Measurements from ENCODE around the gene ARHGEF17. TPM values are rescaled to one million over a fixed set of nuclear protein-coding genes. Genes with fewer than 3 reads are reported as not detected.

ARHGEF17 gene
- total and polyA plus RNA-seq, 2 of the 8 experiments (the other 6 are each of a cell fraction or from before 2014, with no cell fraction given), result 11.3 to 14.6 TPM

DNA sequence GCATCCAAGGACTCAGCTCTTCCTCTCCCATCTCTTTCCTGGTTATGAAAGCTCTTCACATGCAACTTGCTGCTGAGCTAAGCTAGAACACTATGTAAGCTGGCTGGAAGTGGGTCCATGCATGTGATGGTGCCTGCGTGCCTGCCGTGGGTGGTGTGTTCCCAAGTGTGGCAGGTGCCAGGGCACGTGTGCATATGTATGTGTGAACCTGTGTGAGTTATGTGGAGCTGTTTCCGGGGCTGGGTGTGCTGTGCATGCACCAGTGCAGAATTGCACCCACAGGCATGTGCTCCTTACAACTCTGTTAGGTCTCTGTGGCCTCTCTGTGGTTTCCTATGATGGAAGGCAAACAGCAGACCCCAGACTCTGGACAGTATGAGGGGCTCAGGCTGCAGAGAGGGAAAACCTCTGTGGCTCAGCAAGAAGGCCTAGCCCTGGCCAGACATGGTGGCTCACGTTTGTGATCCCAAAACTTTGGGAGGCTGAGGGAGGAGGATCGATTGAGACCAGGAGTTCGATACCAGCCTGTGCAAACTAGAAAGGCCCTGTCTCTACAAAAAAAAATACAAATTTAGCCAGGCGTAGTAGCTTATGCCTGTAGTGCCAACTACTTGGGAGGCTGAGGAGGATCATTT is 40.1 kb upstream of the ARHGEF17 start:
- no peaks in the 10 kb centered on the region for H3K36me3 ChIP-seq (ENCODE audit: control insufficient read depth in 2 of 4, insufficient read depth in 4 of 4, low read length in 3 of 4)
- H2BK20ac ChIP-seq (ENCODE audit: low read length), result 0 out of 2 replicates have a peak overlapping the region, but pooled peaks have one; percentile 43
- no peak overlapping the region for H3K9ac ChIP-seq (replicated peaks in 1 of 4; ENCODE audit: extremely low read depth in 1 of 4, low read depth in 3 of 4, low read length in 3 of 4)
- H2BK15ac ChIP-seq (ENCODE audit: low read length), result no peak overlapping the region
- no peak overlapping the region for H3K14ac ChIP-seq (ENCODE audit: insufficient read length)
- ChIA-PET POLR2A (ENCODE audit: partially characterized antibody) (interaction anchor here (0.6 kb wide), 1 partner anchor 388 kb away, joined by 3 read pairs; no protein-coding TSS in a partner anchor), CTCF (ENCODE audit: partially characterized antibody) (interaction anchor here (0.6 to 16.5 kb wide), 16 partner anchors 10 to 739 kb away, joined by 3 to 173 read pairs (median 4); no protein-coding TSS in a partner anchor)
- H4K20me1 ChIP-seq (replicated peaks in 1 of 2; ENCODE audit: control insufficient read depth in 1 of 2, insufficient read depth in 2 of 2, low read length in 2 of 2), result peaks cover 0 to 1% of the 10 kb centered on the region in 2 experiments
- H2BK5ac ChIP-seq (ENCODE audit: low read depth, low read length), result no peak overlapping the region
- H4K5ac ChIP-seq (ENCODE audit: insufficient read length, low read depth, low read length), result no peak overlapping the region
- no peak overlapping the region for H3K4me2 ChIP-seq (ENCODE audit: insufficient read depth in 1 of 2, low read depth in 2 of 2, low read length in 2 of 2)
- peaks cover 0 to 16% (median 11%) of the 10 kb centered on the region in 4 experiments; a peak in 6 of 7 replicates for H3K4me1 ChIP-seq (replicated peaks in 1 of 4; ENCODE audit: control insufficient read depth in 3 of 4, insufficient read depth in 4 of 4, low read length in 3 of 4)
- H3K18ac ChIP-seq (ENCODE audit: extremely low read depth, low read length), result no peak overlapping the region
- no peaks in the 10 kb centered on the region for H3K79me2 ChIP-seq (ENCODE audit: control insufficient read depth in 1 of 2, insufficient read depth in 2 of 2, low read length in 2 of 2)
- H2BK120ac ChIP-seq (replicated peaks; ENCODE audit: low read depth, low read length), result no peak overlapping the region
- no peak overlapping the region for H3K23ac ChIP-seq (ENCODE audit: insufficient read length)
- DNase-seq (ENCODE audit: low read depth in 1 of 2, low spot score in 2 of 2), result no peak
- H3K4me3 ChIP-seq (ENCODE audit: extremely low read depth in 1 of 4, insufficient read depth in 2 of 4, low read depth in 3 of 4, low read length in 4 of 4), result no peak overlapping the region
- H4K8ac ChIP-seq (ENCODE audit: extremely low read depth, insufficient read depth, low read length), result no peak overlapping the region
- H2BK12ac ChIP-seq (ENCODE audit: low read depth, low read length), result no peak overlapping the region
- no peaks in the 10 kb centered on the region; the same call in 1 of the 2 replicates for H3K23me2 ChIP-seq (ENCODE audit: low read depth, low read length)
- no peak overlapping the region for H3K27ac ChIP-seq (ENCODE audit: low read depth, low read length)
- H2AFZ ChIP-seq (ENCODE audit: low read length), result no peak overlapping the region
- H3K27me3 ChIP-seq (replicated peaks in 1 of 4; ENCODE audit: control insufficient read depth in 3 of 4, extremely low read depth in 1 of 4, insufficient read depth in 3 of 4, low read length in 3 of 4), result peaks cover 0 to 13% (median 12%) of the 10 kb centered on the region in 4 experiments; a peak in 5 of 7 replicates
- 0 out of 2 replicates have a peak, but pooled peaks cover 3% of the 10 kb centered on the region for H3K79me1 ChIP-seq (ENCODE audit: low read depth, low read length)
- no peak overlapping the region for H3K56ac ChIP-seq (replicated peaks; ENCODE audit: insufficient read length, low read depth, low read length)
- no peak overlapping the region for H2AK5ac ChIP-seq (ENCODE audit: low read depth, low read length)
- WGBS, 2 experiments (ENCODE audit: extremely low coverage in 1 of 2, insufficient coverage in 1 of 2, insufficient read length in 1 of 2, insufficient replicate concordance in 2 of 2, low coverage in 1 of 2, low lambda C conversion rate in 2 of 2, missing lambda C conversion rate in 1 of 2), result 87% methylated on average over 8 of the region's 8 CpGs; no CpG with 5 or more reads in 1 of the 2 experiments
- no peak for FAIRE-seq
- H3K9me3 ChIP-seq (ENCODE audit: insufficient read depth in 2 of 2, low read depth in 1 of 2, low read length in 1 of 2), result no peaks in the 10 kb centered on the region
- no peak overlapping the region for H4K91ac ChIP-seq (replicated peaks; ENCODE audit: insufficient read length, low read length)
- H3K4ac ChIP-seq (replicated peaks; ENCODE audit: insufficient read length, low read depth, low read length), result no peak overlapping the region
- TF ChIP-seq SP1 (IDR thresholded peaks at IDR 0.05; ENCODE audit: low read depth, low read length) (no peak), RFX5 (IDR thresholded peaks at IDR 0.05; ENCODE audit: borderline replicate concordance, low read depth, low read length) (no peak), BACH1 (IDR thresholded peaks at IDR 0.05; ENCODE audit: low read length) (no peak), EZH2 (IDR thresholded peaks at IDR 0.05; ENCODE audit: low read depth, low read length, severe bottlenecking) (no peak), JUND (IDR thresholded peaks at IDR 0.05; ENCODE audit: low read length) (no peak), CBX8 (IDR thresholded peaks at IDR 0.05; ENCODE audit: borderline replicate concordance, low read depth, low read length) (no peak), SUZ12 (IDR thresholded peaks at IDR 0.05; ENCODE audit: low read length) (no peak), GTF2F1 (IDR thresholded peaks at IDR 0.05; ENCODE audit: borderline replicate concordance, low read depth, low read length) (no peak), NANOG (IDR thresholded peaks at IDR 0.05; ENCODE audit: insufficient read depth, low read depth, low read length, poor library complexity, severe bottlenecking) (no peak), GABPA (IDR thresholded peaks at IDR 0.05; ENCODE audit: borderline replicate concordance, insufficient read depth, low read length) (no peak), CEBPB (IDR thresholded peaks at IDR 0.05; ENCODE audit: low read depth, low read length) (no peak), SP4 (IDR thresholded peaks at IDR 0.05; ENCODE audit: low read length) (no peak), YY1 (IDR thresholded peaks at IDR 0.05; ENCODE audit: low read depth, low read length) (no peak)

Data from H1 (cell line).